Esophagus muscularis mucosa (tissue), 4 donors: ENCODE data around the gene FAM221A. TPM values are rescaled to one million over a fixed set of nuclear protein-coding genes. Genes with fewer than 3 reads are reported as not detected.

Experiments
- DNase-seq: peaks from one replicate; pipeline ENCODE4 v3.0.0-alpha.2; 2017; ENCODE audit errors: extremely low spot score
- H3K27ac ChIP-seq, 4 donors: fragments of 200-600 bp; sonication (generic); replicated peaks in 1 of 4; 1 replicate in 3 of 4; 2 replicates in 1 of 4; pipeline ENCODE4 v1.5.1; 2016 to 2019; ENCODE audit warnings: mild to moderate bottlenecking in 1 of 4
- H3K27me3 ChIP-seq, 4 donors: fragments of 200-600 bp; sonication (generic); one replicate each; pipeline versions ENCODE4 v1.5.1 to v1.6.0; 2016 to 2019
- H3K36me3 ChIP-seq, 4 donors: fragments of 200-600 bp; sonication (generic); one replicate each; pipeline ENCODE4 v1.5.1; 2016 to 2019
- H3K4me1 ChIP-seq, 4 donors: fragments of 200-600 bp; sonication (generic); one replicate each; pipeline ENCODE4 v1.5.1; 2016 to 2019
- H3K4me3 ChIP-seq, 4 donors: fragments of 200-600 bp; sonication (generic); 1 replicate in 2 of 4; 2 replicates in 2 of 4; pipeline ENCODE4 v1.5.1; 2016 to 2019; ENCODE audit warnings: mild to moderate bottlenecking in 4 of 4, moderate library complexity in 1 of 4
- H3K9me3 ChIP-seq, 4 donors: fragments of 200-600 bp; sonication (generic); 1 replicate in 3 of 4; 2 replicates in 1 of 4; pipeline ENCODE4 v1.5.1; 2016 to 2019
- EP300 ChIP-seq: sonication (generic); formaldehyde crosslinking; IDR thresholded peaks from one replicate; pipeline ENCODE4 v1.6.1; 2017; ENCODE audit warnings: antibody characterized with exemption
- POLR2A ChIP-seq: fragments of 450-650 bp; IDR thresholded peaks from one replicate; pipeline ENCODE4 v1.6.1; 2017; ENCODE audit warnings: antibody characterized with exemption, moderate library complexity, mild to moderate bottlenecking, low read depth
- POLR2AphosphoS5 ChIP-seq, 2 donors: sonication (generic); formaldehyde crosslinking; IDR thresholded peaks; one replicate each; pipeline ENCODE4 v1.6.1; 2017; ENCODE audit warnings: antibody characterized with exemption in 2 of 2
- WGBS: methylation state at CpG from one replicate; pipeline ENCODE4 v1.1.5; 2018; 5-methylcytosine and 5-hydroxymethylcytosine counted together
- intact Hi-C: fragments of 100-400 bp; cut with DNase I; formaldehyde crosslinking; loops from one replicate; pipeline ENCODE4 v1.15.1; 2023
- total RNA-seq, 4 donors: library from RNA; depleted of rRNA; stranded (reverse); fragments of >200 nt; gene quantifications; one replicate each; pipeline versions ENCODE4 v1.1.0 to v1.2.1, GENCODE V29; 2016
- TF ChIP-seq, protein P1 (sequence below), 3 experiments: fragments of 200-600 bp in 2 of 3; fragments of 450-650 bp in 1 of 3; sonication (generic) in 2 of 3; IDR thresholded peaks; one replicate each; pipeline ENCODE4 v1.5.1; 2017 to 2019; ENCODE audit warnings: antibody characterized with exemption in 3 of 3, mild to moderate bottlenecking in 2 of 3, moderate library complexity in 1 of 3

The FAM221A gene, protein sequence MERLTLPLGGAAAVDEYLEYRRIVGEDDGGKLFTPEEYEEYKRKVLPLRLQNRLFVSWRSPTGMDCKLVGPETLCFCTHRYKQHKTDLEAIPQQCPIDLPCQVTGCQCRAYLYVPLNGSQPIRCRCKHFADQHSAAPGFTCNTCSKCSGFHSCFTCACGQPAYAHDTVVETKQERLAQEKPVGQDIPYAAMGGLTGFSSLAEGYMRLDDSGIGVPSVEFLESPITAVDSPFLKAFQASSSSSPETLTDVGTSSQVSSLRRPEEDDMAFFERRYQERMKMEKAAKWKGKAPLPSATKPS
- total RNA-seq, result 10 to 100 TPM in 1 of 4 donors, 1 to 10 TPM in 3; 4.6 to 13.3 (median 7.3) TPM

- Histone ChIP-seq H3K4me3 (peak within 1 kb of the TSS; percentile 70 to 94 (median 88)), H3K36me3 (no peaks in the 10 kb centered on the region), H3K4me1 (peaks cover 7 to 21% (median 16%) of the 10 kb centered on the region in 4 donors), H3K27ac (peak within 1 kb of the TSS; percentile 88 to 95 (median 91)), H3K9me3 (no peaks in the 10 kb centered on the region), H3K27me3 (no peaks in the 10 kb centered on the region)
- DNase-seq, result peak; percentile 93
- intact Hi-C loops, result loop anchor here (2.0 kb wide), 1 partner anchor 83 kb away; the partner anchor contains the start of gene CCDC126
- TF ChIP-seq POLR2AphosphoS5 (IDR thresholded peaks at IDR 0.05), result peak; percentile 56 to 72
- TF ChIP-seq EP300, result no peak
- TF ChIP-seq, protein P1, sequence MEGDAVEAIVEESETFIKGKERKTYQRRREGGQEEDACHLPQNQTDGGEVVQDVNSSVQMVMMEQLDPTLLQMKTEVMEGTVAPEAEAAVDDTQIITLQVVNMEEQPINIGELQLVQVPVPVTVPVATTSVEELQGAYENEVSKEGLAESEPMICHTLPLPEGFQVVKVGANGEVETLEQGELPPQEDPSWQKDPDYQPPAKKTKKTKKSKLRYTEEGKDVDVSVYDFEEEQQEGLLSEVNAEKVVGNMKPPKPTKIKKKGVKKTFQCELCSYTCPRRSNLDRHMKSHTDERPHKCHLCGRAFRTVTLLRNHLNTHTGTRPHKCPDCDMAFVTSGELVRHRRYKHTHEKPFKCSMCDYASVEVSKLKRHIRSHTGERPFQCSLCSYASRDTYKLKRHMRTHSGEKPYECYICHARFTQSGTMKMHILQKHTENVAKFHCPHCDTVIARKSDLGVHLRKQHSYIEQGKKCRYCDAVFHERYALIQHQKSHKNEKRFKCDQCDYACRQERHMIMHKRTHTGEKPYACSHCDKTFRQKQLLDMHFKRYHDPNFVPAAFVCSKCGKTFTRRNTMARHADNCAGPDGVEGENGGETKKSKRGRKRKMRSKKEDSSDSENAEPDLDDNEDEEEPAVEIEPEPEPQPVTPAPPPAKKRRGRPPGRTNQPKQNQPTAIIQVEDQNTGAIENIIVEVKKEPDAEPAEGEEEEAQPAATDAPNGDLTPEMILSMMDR (IDR thresholded peaks at IDR 0.05), result peak; percentile 50 to 89 (median 65)
- peak; percentile 18 for TF ChIP-seq POLR2A
- WGBS, result under 1% methylated on average over 26 of the region's 53 CpGs
Observed at GRCh38 chr7:23679898-23680413, at the start of gene FAM221A. Gene FAM221A, plus strand, starts transcription at chr7:23680199. Its CDS starts 20 bp downstream, at chr7:23680219.

DNA sequence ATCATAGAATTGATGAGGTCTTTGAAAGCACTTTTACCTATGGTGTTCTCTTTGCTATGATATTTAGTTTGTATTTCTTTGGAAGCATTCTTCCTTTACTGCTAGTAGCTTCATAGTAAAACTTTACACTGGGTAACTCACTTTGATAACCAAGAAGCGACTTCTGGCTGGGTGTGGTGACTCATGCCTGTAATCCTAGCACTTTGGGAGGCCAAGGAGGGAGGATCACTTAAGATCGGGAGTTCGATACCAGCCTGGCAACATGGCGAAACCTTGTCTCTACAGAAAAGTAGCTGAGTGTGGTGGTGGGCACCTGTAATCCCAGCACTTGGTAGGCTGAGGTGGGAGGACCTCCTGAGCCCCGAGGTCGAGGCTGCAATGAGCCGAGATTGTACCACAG, 46.6 kb upstream of the FAM221A start:
- 97% methylated on average over 7 of the region's 7 CpGs for WGBS
- intact Hi-C loops, result no loop called here
- no peak overlapping the region for H3K4me3 ChIP-seq
- H3K27me3 ChIP-seq, result no peaks in the 10 kb centered on the region
- H3K27ac ChIP-seq, result no peak overlapping the region
- H3K4me1 ChIP-seq, result no peaks in the 10 kb centered on the region
- DNase-seq, result no peak
- H3K9me3 ChIP-seq, result no peaks in the 10 kb centered on the region
- TF ChIP-seq EP300 (no peak), POLR2AphosphoS5 (IDR thresholded peaks at IDR 0.05) (no peak), POLR2A (no peak)
- TF ChIP-seq, protein P1 (IDR thresholded peaks at IDR 0.05), result no peak
- peaks cover 0 to 5% (median 3%) of the 10 kb centered on the region in 4 donors for H3K36me3 ChIP-seq

- H3K4me1 ChIP-seq, result no peaks in the 10 kb centered on the region
- 97% methylated on average over 1 of the region's 1 CpG for WGBS
- intact Hi-C loops, result no loop called here
- DNase-seq, result no peak
- H3K27me3 ChIP-seq, result no peaks in the 10 kb centered on the region
- TF ChIP-seq, protein P1 (IDR thresholded peaks at IDR 0.05), result no peak
- TF ChIP-seq EP300 (no peak), POLR2AphosphoS5 (IDR thresholded peaks at IDR 0.05) (no peak), POLR2A (no peak)
- H3K9me3 ChIP-seq, result no peaks in the 10 kb centered on the region
- no peak overlapping the region for H3K27ac ChIP-seq
- no peak overlapping the region for H3K4me3 ChIP-seq
- H3K36me3 ChIP-seq, result peaks cover 0 to 4% (median 0%) of the 10 kb centered on the region in 4 donors
Observed at GRCh38 chr7:23645822-23646221, 34.2 kb upstream of the FAM221A start.

GRCh38 chr7:23653942-23654341, 26.1 kb upstream of the FAM221A start:
- TF ChIP-seq POLR2A (no peak), POLR2AphosphoS5 (IDR thresholded peaks at IDR 0.05) (no peak), EP300 (no peak)
- TF ChIP-seq, protein P1 (IDR thresholded peaks at IDR 0.05), result no peak
- Histone ChIP-seq H3K4me3 (no peak overlapping the region), H3K4me1 (no peaks in the 10 kb centered on the region), H3K9me3 (peaks cover 0 to 23% (median 16%) of the 10 kb centered on the region in 4 donors), H3K27ac (no peak overlapping the region), H3K27me3 (no peaks in the 10 kb centered on the region), H3K36me3 (no peaks in the 10 kb centered on the region)
- WGBS, result 84% methylated on average over 5 of the region's 5 CpGs
- no peak for DNase-seq
- intact Hi-C loops, result no loop called here
